ENCODE data around the gene FTSJ3. TPM values are rescaled to one million over a fixed set of nuclear protein-coding genes. Genes with fewer than 3 reads are reported as not detected.
"Not testable (repeated sequence)": the region's sequence is repeated elsewhere in the genome, so short reads cannot be mapped to it uniquely, and the experiment has no call there.

Gene FTSJ3
- total RNA-seq, 1 experiment from 2014 or later = 80.3 TPM

- not testable (repeated sequence) for H3K36me3 Mint-ChIP-seq (ENCODE audit: insufficient read depth in 1 of 3, low read depth in 3 of 3); H2BK5ac ChIP-seq (ENCODE audit: insufficient read length, low read length); H3K79me2 ChIP-seq (ENCODE audit: insufficient read depth, low read length); H3K9ac ChIP-seq (ENCODE audit: extremely low read depth, insufficient read length, low read length); H3T11ph ChIP-seq (ENCODE audit: low read length); H3K9me3 Mint-ChIP-seq; H4K20me1 ChIP-seq (ENCODE audit: control insufficient read depth, insufficient read depth, insufficient read length); H2AK5ac ChIP-seq (ENCODE audit: insufficient read length, low read length); H2BK12ac ChIP-seq (ENCODE audit: insufficient read length, low read depth, low read length); H3K56ac ChIP-seq (ENCODE audit: insufficient read length, low read depth, low read length); H3K27ac Mint-ChIP-seq; H3K14ac ChIP-seq (ENCODE audit: insufficient read depth, low read length); H4K91ac ChIP-seq (ENCODE audit: insufficient read length, low read depth, low read length); H4K8ac ChIP-seq (replicated peaks; ENCODE audit: insufficient read length, low read depth, low read length); H2BK15ac ChIP-seq (ENCODE audit: low read depth, low read length); DNase-seq; H3K79me1 ChIP-seq (ENCODE audit: insufficient read depth, low read depth, low read length, poor library complexity, severe bottlenecking); H2AFZ ChIP-seq (ENCODE audit: low read length); H3K4me3 Mint-ChIP-seq; H3K18ac ChIP-seq (ENCODE audit: insufficient read length, low read depth, low read length); H3K27ac ChIP-seq (ENCODE audit: insufficient read length, low read depth, low read length); H4K5ac ChIP-seq (ENCODE audit: insufficient read length, low read depth, low read length); H3K27me3 Mint-ChIP-seq (ENCODE audit: low read depth); H3K4me1 ChIP-seq (ENCODE audit: insufficient read depth, low read length); H3K4me2 ChIP-seq (ENCODE audit: insufficient read depth, insufficient read length, low read length); H3K23ac ChIP-seq (ENCODE audit: insufficient read length, low read depth, low read length); H3K4me1 Mint-ChIP-seq; H3K27me3 ChIP-seq (ENCODE audit: insufficient read depth, low read length); H2BK120ac ChIP-seq (ENCODE audit: low read depth, low read length, poor library complexity, severe bottlenecking); H3K4ac ChIP-seq (ENCODE audit: low read depth, low read length); H2BK20ac ChIP-seq (ENCODE audit: low read depth, low read length, poor library complexity, severe bottlenecking); H3K9me3 ChIP-seq (ENCODE audit: control insufficient read depth, low read depth, low read length); H3K23me2 ChIP-seq (ENCODE audit: insufficient read length, low read depth, low read length, poor library complexity, severe bottlenecking)
- no CpG with 5 or more reads among the region's 15 CpGs for WGBS (ENCODE audit: extremely low coverage, insufficient read length, low lambda C conversion rate)
These were observed 44.3 kb upstream of the FTSJ3 start for GRCh38 chr17:63871646-63872365.

DNA sequence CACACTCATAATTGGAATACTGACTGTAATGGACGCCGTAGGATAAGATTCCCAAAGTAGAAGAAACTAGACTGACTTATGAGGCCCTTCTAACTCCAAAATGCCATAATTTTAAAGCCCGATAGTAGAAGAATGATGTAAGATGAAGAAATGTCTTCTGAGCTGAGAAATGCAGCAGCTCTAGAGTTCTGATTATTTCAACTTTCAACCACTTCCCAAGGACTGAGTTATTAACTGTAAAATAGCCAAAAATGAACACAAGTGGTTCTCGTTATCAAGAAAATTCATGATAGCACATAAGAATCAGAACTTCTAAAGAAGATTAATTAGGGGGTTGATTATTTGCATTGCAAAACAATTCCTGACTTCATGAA, 42.8 kb upstream of the FTSJ3 start:
- not testable (repeated sequence) for H3K4me1 Mint-ChIP-seq; H2AFZ ChIP-seq (ENCODE audit: low read length); H3K14ac ChIP-seq (ENCODE audit: insufficient read depth, low read length); H3K56ac ChIP-seq (ENCODE audit: insufficient read length, low read depth, low read length); H4K5ac ChIP-seq (ENCODE audit: insufficient read length, low read depth, low read length); H3K9ac ChIP-seq (ENCODE audit: extremely low read depth, insufficient read length, low read length); H3K79me1 ChIP-seq (ENCODE audit: insufficient read depth, low read depth, low read length, poor library complexity, severe bottlenecking); H2BK120ac ChIP-seq (ENCODE audit: low read depth, low read length, poor library complexity, severe bottlenecking); H3K27ac Mint-ChIP-seq; H2BK5ac ChIP-seq (ENCODE audit: insufficient read length, low read length); DNase-seq; H3K79me2 ChIP-seq (ENCODE audit: insufficient read depth, low read length); H3K9me3 ChIP-seq (ENCODE audit: control insufficient read depth, low read depth, low read length); H2BK15ac ChIP-seq (ENCODE audit: low read depth, low read length); H3K27me3 ChIP-seq (ENCODE audit: insufficient read depth, low read length); H3K27me3 Mint-ChIP-seq (ENCODE audit: low read depth); H2BK12ac ChIP-seq (ENCODE audit: insufficient read length, low read depth, low read length); H3K9me3 Mint-ChIP-seq; H4K91ac ChIP-seq (ENCODE audit: insufficient read length, low read depth, low read length); H3T11ph ChIP-seq (ENCODE audit: low read length); H3K4me2 ChIP-seq (ENCODE audit: insufficient read depth, insufficient read length, low read length); H3K36me3 Mint-ChIP-seq (ENCODE audit: insufficient read depth in 1 of 3, low read depth in 3 of 3); H2BK20ac ChIP-seq (ENCODE audit: low read depth, low read length, poor library complexity, severe bottlenecking); H3K4me1 ChIP-seq (ENCODE audit: insufficient read depth, low read length); H3K18ac ChIP-seq (ENCODE audit: insufficient read length, low read depth, low read length); H3K4ac ChIP-seq (ENCODE audit: low read depth, low read length); H3K4me3 Mint-ChIP-seq; H4K8ac ChIP-seq (replicated peaks; ENCODE audit: insufficient read length, low read depth, low read length); H3K23me2 ChIP-seq (ENCODE audit: insufficient read length, low read depth, low read length, poor library complexity, severe bottlenecking); H4K20me1 ChIP-seq (ENCODE audit: control insufficient read depth, insufficient read depth, insufficient read length); H2AK5ac ChIP-seq (ENCODE audit: insufficient read length, low read length); H3K23ac ChIP-seq (ENCODE audit: insufficient read length, low read depth, low read length); H3K27ac ChIP-seq (ENCODE audit: insufficient read length, low read depth, low read length)
- no CpG with 5 or more reads among the region's 4 CpGs for WGBS (ENCODE audit: extremely low coverage, insufficient read length, low lambda C conversion rate)
